GM23248 (cell line): Measurements from ENCODE around the gene SUN1.

Experiments
- EZH2 ChIP-seq: fragments of 200-600 bp; sonication (generic); IDR thresholded peaks from 2 replicates; pipeline ENCODE4 v1.6.1; 2018; ENCODE audit warnings: antibody characterized with exemption, mild to moderate bottlenecking; ENCODE audit not compliant: insufficient read depth, poor library complexity, severe bottlenecking
- EZH2phosphoT487 ChIP-seq: fragments of 200-600 bp; sonication (generic); IDR thresholded peaks from 2 replicates; pipeline ENCODE4 v1.6.1; 2018; ENCODE audit warnings: antibody characterized with exemption, moderate library complexity, mild to moderate bottlenecking, low read depth; ENCODE audit not compliant: insufficient read depth

GRCh38 chr7:911791-912480 lies 79.7 kb downstream of the SUN1 start:
- no peak for TF ChIP-seq EZH2phosphoT487
- no peak for TF ChIP-seq EZH2
